H1 (cell line): ENCODE results near the gene KIR3DL3. TPM values are rescaled to one million over a fixed set of nuclear protein-coding genes. Genes with fewer than 3 reads are reported as not detected.

Experiments
- JUN ChIP-seq: IDR thresholded peaks from 2 replicates; pipeline ENCODE4 v1.6.1; 2011; ENCODE audit warnings: low read depth, mild to moderate bottlenecking, improper control_type of control experiment, low read length
- RNF2 ChIP-seq: fragments of 200-900, 300-1000 bp; sonication (generic); IDR thresholded peaks from 2 replicates; pipeline ENCODE4 v1.7.1; 2016; ENCODE audit warnings: borderline replicate concordance, low read depth, mild to moderate bottlenecking, antibody characterized with exemption, low read length; ENCODE audit not compliant: poor library complexity, severe bottlenecking; ENCODE audit errors: missing control alignments
- polyA plus RNA-seq, 7 experiments: library from polyadenylated mRNA; depleted of rRNA in 3 of 7; stranded (reverse) in 5 of 7; unstranded in 2 of 7; fragments of >200 nt in 5 of 7; fragments of 200-250 nt in 2 of 7; gene quantifications; 1 replicate in 5 of 7; 2 replicates in 1 of 7; 4 replicates in 1 of 7; pipeline versions ENCODE4 v1.2.1 to v1.2.3, GENCODE V29; 2011 to 2013; ENCODE audit warnings: missing spikeins in 2 of 7, mixed read lengths in 2 of 7
- total RNA-seq: library from RNA; stranded (reverse); fragmentation: NEBNext Ultra II Directional; extraction: Animal tissue kit (Norgen Biotek cat#: 25700); gene quantifications from 2 replicates; pipeline ENCODE4 v1.2.1, GENCODE V29; 2021

The KIR3DL3 gene
- total and polyA plus RNA-seq, 2 of the 8 experiments (the other 6 are each of a cell fraction or from before 2014, with no cell fraction given), result not detected

GRCh38 chr19:54727562-54727961 is 3.3 kb downstream of the KIR3DL3 start (continued):
- TF ChIP-seq RNF2, result no peak
- no peak for TF ChIP-seq JUN
